Uterus (tissue), 4 donors: ENCODE data around the gene UMODL1. TPM values are rescaled to one million over a fixed set of nuclear protein-coding genes. Genes with fewer than 3 reads are reported as not detected.

ENCODE experiments used
- DNase-seq, 2 donors: peaks; one replicate each; pipeline ENCODE4 v3.0.0-alpha.2; 2019 to 2020
- H3K27ac ChIP-seq, 2 donors: fragments of 200-600 bp; sonication (generic); 1 replicate in 1 of 2; 2 replicates in 1 of 2; pipeline ENCODE4 v1.5.1; 2016 to 2018
- H3K27me3 ChIP-seq, 2 donors: fragments of 200-600 bp; sonication (generic); one replicate each; pipeline ENCODE4 v1.5.1; 2018 to 2019; ENCODE audit warnings: control low read depth in 1 of 2
- H3K36me3 ChIP-seq, 2 donors: fragments of 200-600 bp; sonication (generic); one replicate each; pipeline ENCODE4 v1.5.1; 2019; ENCODE audit warnings: control low read depth in 1 of 2
- H3K4me1 ChIP-seq, 2 donors: fragments of 200-600 bp; sonication (generic); one replicate each; pipeline ENCODE4 v1.5.1; 2018 to 2019; ENCODE audit warnings: control low read depth in 1 of 2
- H3K4me3 ChIP-seq, 2 donors: fragments of 200-600 bp; sonication (generic); 1 replicate in 1 of 2; 2 replicates in 1 of 2; pipeline ENCODE4 v1.5.1; 2018 to 2019; ENCODE audit warnings: mild to moderate bottlenecking in 1 of 2
- H3K9me3 ChIP-seq, 2 donors: fragments of 200-600 bp; sonication (generic); one replicate each; pipeline ENCODE4 v1.5.1; 2019; ENCODE audit warnings: control low read depth in 1 of 2
- POLR2A ChIP-seq, 2 donors: fragments of 450-650 bp; IDR thresholded peaks; one replicate each; pipeline ENCODE4 v1.6.1; 2016; ENCODE audit warnings: antibody characterized with exemption in 2 of 2, mild to moderate bottlenecking in 1 of 2, moderate library complexity in 1 of 2
- intact Hi-C: fragments of 100-400 bp; cut with DNase I; formaldehyde crosslinking; loops from one replicate; pipeline ENCODE4 v1.15.1; 2023; ENCODE audit warnings: low total_unique reads
- total RNA-seq, 4 donors: library from RNA; depleted of rRNA in 3 of 4; stranded (reverse); fragments of >200 nt in 3 of 4; gene quantifications; one replicate each; pipeline versions ENCODE4 v1.1.0 to v1.2.4, GENCODE V29; 2014 to 2023
- TF ChIP-seq, protein P1 (sequence below), 4 experiments: fragments of 200-600 bp in 2 of 4; fragments of 450-650 bp in 2 of 4; sonication (generic) in 2 of 4; IDR thresholded peaks; one replicate each; pipeline ENCODE4 v1.5.1; 2016 to 2019; ENCODE audit warnings: antibody characterized with exemption in 4 of 4, mild to moderate bottlenecking in 2 of 4, moderate library complexity in 1 of 4
- donor health status: DM: yes; HTN: yes; CAD: no.

The UMODL1 gene
- total RNA-seq, 4 donors from 2014 or later = not detected

DNA sequence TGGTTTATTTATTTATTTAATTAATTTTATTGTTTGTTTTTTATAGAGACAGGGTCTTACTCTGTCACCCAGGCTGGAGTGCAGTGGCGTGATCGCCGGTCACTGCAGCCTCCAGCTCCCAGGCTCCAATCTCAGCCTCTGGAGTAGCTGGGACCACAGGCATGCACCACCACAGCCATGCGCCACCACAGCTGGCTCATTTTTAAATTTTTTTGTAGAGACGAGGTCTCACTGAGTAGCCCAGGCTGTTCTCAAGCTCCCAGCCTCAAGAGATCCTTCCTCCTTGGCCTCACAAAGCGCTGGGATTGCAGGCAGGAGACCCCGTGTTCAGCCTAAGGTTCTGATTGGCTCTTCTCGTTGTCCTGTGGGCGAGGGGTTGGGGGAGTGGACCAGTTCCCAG lies 22.1 kb downstream of the UMODL1 start:
- H3K27ac ChIP-seq = no peak overlapping the region
- H3K36me3 ChIP-seq = no peaks in the 10 kb centered on the region
- intact Hi-C loops = no loop called here
- no peaks in the 10 kb centered on the region for H3K4me1 ChIP-seq
- no peak overlapping the region for H3K4me3 ChIP-seq
- TF ChIP-seq, protein P1, sequence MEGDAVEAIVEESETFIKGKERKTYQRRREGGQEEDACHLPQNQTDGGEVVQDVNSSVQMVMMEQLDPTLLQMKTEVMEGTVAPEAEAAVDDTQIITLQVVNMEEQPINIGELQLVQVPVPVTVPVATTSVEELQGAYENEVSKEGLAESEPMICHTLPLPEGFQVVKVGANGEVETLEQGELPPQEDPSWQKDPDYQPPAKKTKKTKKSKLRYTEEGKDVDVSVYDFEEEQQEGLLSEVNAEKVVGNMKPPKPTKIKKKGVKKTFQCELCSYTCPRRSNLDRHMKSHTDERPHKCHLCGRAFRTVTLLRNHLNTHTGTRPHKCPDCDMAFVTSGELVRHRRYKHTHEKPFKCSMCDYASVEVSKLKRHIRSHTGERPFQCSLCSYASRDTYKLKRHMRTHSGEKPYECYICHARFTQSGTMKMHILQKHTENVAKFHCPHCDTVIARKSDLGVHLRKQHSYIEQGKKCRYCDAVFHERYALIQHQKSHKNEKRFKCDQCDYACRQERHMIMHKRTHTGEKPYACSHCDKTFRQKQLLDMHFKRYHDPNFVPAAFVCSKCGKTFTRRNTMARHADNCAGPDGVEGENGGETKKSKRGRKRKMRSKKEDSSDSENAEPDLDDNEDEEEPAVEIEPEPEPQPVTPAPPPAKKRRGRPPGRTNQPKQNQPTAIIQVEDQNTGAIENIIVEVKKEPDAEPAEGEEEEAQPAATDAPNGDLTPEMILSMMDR (IDR thresholded peaks at IDR 0.05) = no peak
- TF ChIP-seq POLR2A (IDR thresholded peaks at IDR 0.05) = no peak
- no peak for DNase-seq
- no peaks in the 10 kb centered on the region for H3K9me3 ChIP-seq
- no peaks in the 10 kb centered on the region for H3K27me3 ChIP-seq

DNA sequence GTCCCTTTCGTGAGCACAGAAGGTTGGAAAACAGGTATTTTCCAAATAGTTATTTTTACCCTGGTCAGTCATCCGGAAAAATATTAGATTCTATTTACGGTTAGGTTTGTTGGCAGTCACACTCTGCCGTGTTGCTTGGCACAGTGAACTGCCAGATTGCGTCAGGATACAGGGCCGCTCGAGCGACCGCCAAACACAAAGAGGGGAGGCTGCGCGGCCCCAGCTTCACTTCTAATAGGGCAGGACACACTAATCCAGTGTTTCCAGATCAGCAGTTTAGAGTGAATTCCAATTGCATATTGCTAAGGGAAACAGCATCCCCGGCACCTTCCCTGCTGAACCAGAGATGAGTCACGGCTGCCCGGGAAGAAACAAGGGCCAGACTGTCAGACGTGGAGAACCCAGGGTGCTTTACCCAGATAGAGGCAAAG lies 22.9 kb downstream of the UMODL1 start:
- intact Hi-C loops = no loop called here
- Histone ChIP-seq H3K27me3 (no peaks in the 10 kb centered on the region), H3K9me3 (no peaks in the 10 kb centered on the region), H3K4me1 (no peaks in the 10 kb centered on the region), H3K27ac (no peak overlapping the region), H3K36me3 (no peaks in the 10 kb centered on the region), H3K4me3 (no peak overlapping the region)
- TF ChIP-seq POLR2A (IDR thresholded peaks at IDR 0.05) = no peak
- TF ChIP-seq, protein P1 (IDR thresholded peaks at IDR 0.05) = no peak
- peak in 1 of 2 donors; percentile 29 for DNase-seq

DNA sequence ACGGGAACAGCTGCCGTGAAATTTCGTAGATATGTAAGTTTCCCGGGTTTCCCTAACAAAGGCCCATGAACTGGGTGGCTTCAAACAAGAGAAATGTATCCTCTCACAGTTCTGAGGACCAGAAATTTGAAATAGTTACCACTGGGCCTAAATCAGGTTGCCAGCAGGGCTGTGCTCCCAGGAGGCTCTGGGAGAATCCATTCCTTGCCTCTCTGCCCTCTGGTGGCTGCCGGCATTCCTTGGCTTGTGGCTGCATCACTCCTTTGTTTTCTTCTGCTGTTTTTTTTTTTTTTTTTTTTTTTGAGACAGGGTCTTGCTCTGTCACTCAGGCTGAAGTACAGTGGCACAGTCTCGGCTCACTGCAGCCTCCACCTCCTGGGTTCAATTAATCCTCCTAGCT lies 23.7 kb downstream of the UMODL1 start:
- H3K27ac ChIP-seq = no peak overlapping the region
- no peak overlapping the region for H3K4me3 ChIP-seq
- H3K9me3 ChIP-seq = no peaks in the 10 kb centered on the region
- intact Hi-C loops = no loop called here
- no peaks in the 10 kb centered on the region for H3K27me3 ChIP-seq
- TF ChIP-seq POLR2A (IDR thresholded peaks at IDR 0.05) = no peak
- TF ChIP-seq, protein P1 (IDR thresholded peaks at IDR 0.05) = no peak
- H3K4me1 ChIP-seq = no peaks in the 10 kb centered on the region
- H3K36me3 ChIP-seq = no peaks in the 10 kb centered on the region
- no peak for DNase-seq

DNA sequence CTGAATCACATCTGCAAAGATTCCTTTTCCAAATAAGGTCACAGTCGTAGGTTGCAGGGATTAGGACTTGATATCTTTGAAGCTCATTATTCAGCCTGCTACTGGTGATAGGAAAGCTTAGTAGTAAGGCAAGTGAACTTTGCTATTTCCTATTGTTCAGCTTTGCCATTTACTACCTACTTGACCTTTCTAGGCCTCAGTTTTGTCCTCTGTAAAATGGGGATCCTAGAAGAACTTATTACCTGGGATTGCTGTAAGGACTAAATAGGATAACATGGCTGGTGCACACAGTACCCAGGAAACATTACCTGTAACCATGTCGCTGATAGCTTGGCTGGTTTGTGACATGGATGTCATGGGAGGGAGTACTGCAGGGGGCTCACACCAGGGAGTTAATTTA lies 24.5 kb downstream of the UMODL1 start:
- no peaks in the 10 kb centered on the region for H3K4me1 ChIP-seq
- H3K4me3 ChIP-seq = no peak overlapping the region
- DNase-seq = no peak
- no peak for TF ChIP-seq POLR2A (IDR thresholded peaks at IDR 0.05)
- TF ChIP-seq, protein P1 (IDR thresholded peaks at IDR 0.05) = no peak
- intact Hi-C loops = no loop called here
- no peaks in the 10 kb centered on the region for H3K27me3 ChIP-seq
- no peaks in the 10 kb centered on the region for H3K36me3 ChIP-seq
- no peak overlapping the region for H3K27ac ChIP-seq
- no peaks in the 10 kb centered on the region for H3K9me3 ChIP-seq

DNA sequence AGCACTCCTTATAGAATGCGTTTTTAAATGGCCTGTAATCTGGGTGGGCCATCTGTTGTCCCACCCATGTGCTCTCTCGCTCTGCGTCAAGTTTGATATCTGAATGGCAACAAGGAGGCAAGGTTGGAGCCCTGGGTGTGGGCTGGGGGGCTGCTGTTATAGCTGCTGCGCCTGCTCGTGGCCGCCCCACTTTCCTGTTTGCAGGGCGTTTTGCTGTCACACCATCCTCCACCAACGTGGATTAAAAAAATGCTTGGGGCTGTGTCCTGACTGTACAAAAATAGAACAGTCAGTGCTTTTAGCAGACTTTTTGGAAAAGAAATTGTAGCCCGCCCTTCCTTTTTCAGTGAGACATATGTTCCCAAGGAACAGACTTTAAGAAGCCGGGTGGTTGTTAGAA lies 25.4 kb downstream of the UMODL1 start:
- no peak for DNase-seq
- Histone ChIP-seq H3K27me3 (no peaks in the 10 kb centered on the region), H3K27ac (no peak overlapping the region), H3K36me3 (no peaks in the 10 kb centered on the region), H3K9me3 (no peaks in the 10 kb centered on the region), H3K4me1 (no peaks in the 10 kb centered on the region), H3K4me3 (no peak overlapping the region)
- TF ChIP-seq, protein P1 (IDR thresholded peaks at IDR 0.05) = no peak
- no peak for TF ChIP-seq POLR2A (IDR thresholded peaks at IDR 0.05)
- intact Hi-C loops = no loop called here
